ENCODE results near the gene CYP39A1. TPM values are rescaled to one million over a fixed set of nuclear protein-coding genes. Genes with fewer than 3 reads are reported as not detected.

Gene CYP39A1
- total and polyA plus RNA-seq, 10 of the 15 experiments (the other 5 are each of a cell fraction or from before 2014, with no cell fraction given): not detected

DNA sequence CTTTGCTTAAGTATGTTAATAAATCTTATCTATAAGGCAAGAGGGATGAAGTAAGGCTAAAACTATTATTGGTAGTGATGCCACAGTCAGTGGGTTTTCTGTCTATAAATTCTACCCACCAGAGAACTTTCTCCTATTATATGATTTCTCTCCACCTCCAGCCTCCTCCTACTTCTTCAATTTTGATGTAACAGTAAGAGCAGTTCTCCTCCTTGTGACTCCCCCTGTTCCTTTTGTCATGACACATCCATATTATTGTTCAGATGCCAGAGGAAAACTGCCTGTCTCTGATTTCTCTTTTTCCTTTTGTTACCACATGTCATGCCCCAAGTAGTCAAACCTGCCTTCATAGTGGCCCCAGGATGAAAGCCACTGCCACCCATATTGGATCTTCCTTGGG is 152.2 kb downstream of the CYP39A1 start (continued):
- TF ChIP-seq MYB (IDR thresholded peaks at IDR 0.05; ENCODE audit: borderline replicate concordance, low read depth, low read length): no peak
- TF ChIP-seq NR2F1 (conservative IDR thresholded peaks at IDR 0.05): no peak
- TF ChIP-seq SPI1 (IDR thresholded peaks at IDR 0.05; ENCODE audit: borderline replicate concordance, insufficient read depth, low read depth, low read length): no peak
- TF ChIP-seq RB1 (IDR thresholded peaks at IDR 0.05; ENCODE audit: borderline replicate concordance): no peak
- no peak for TF ChIP-seq YY1 (IDR thresholded peaks at IDR 0.05; ENCODE audit: low read depth, low read length)
- no peak for TF ChIP-seq MEF2A (IDR thresholded peaks at IDR 0.05; ENCODE audit: insufficient read depth, low read depth, low read length)
- no peak for TF ChIP-seq PAX5 (IDR thresholded peaks at IDR 0.05; ENCODE audit: borderline replicate concordance, low read depth, low read length)
- TF ChIP-seq SIN3A (IDR thresholded peaks at IDR 0.05; ENCODE audit: low read depth, low read length): no peak

Other genes with a start within 250 kb of the CYP39A1 start
- gene RCAN2, start 161.4 kb downstream of the CYP39A1 start, total RNA-seq (2014; rRNA removed): not detected in 2 replicates
- not detected in 2 replicates for gene RCAN2, start 161.4 kb downstream of the CYP39A1 start, total RNA-seq (2014; rRNA removed; fragmentation: Illumina TruSeq; extraction: Trizol)
- gene RCAN2, start 161.4 kb downstream of the CYP39A1 start, total RNA-seq (2021): not detected in 2 replicates
- gene RCAN2, start 161.4 kb downstream of the CYP39A1 start, polyA plus RNA-seq (2011; rRNA removed): not detected in 2 replicates
- gene RCAN2, start 161.4 kb downstream of the CYP39A1 start, polyA plus RNA-seq (2014; fragmentation: Illumina TruSeq; extraction: Trizol): not detected in 2 replicates
- not detected for gene RCAN2, start 161.4 kb downstream of the CYP39A1 start, polyA plus RNA-seq (2014; fragmentation: Nextera tagmentation; extraction: Ambion mirVana)
- not detected in 2 replicates for gene RCAN2, start 161.4 kb downstream of the CYP39A1 start, polyA plus RNA-seq (2014; rRNA removed)
- under 1 TPM in 1 of 2 experiments, not detected in 1; 0.06 TPM for gene RCAN2, start 161.4 kb downstream of the CYP39A1 start, polyA plus RNA-seq (2016; fragmentation: Nextera tagmentation; extraction: Ambion mirVana)
- not detected in 2 replicates for gene SLC25A27, start 157 bp upstream of the CYP39A1 start, total RNA-seq (2014; rRNA removed)
- gene SLC25A27, start 157 bp upstream of the CYP39A1 start, total RNA-seq (2014; rRNA removed; fragmentation: Illumina TruSeq; extraction: Trizol): not detected in 2 replicates
- not detected in 2 replicates for gene SLC25A27, start 157 bp upstream of the CYP39A1 start, total RNA-seq (2021)
- gene SLC25A27, start 157 bp upstream of the CYP39A1 start, polyA plus RNA-seq (2011; rRNA removed): 0.33 TPM in 1 of 2 replicates, not detected in the other
- not detected in 2 replicates for gene SLC25A27, start 157 bp upstream of the CYP39A1 start, polyA plus RNA-seq (2014; fragmentation: Illumina TruSeq; extraction: Trizol)
- not detected for gene SLC25A27, start 157 bp upstream of the CYP39A1 start, polyA plus RNA-seq (2014; fragmentation: Nextera tagmentation; extraction: Ambion mirVana)
- gene SLC25A27, start 157 bp upstream of the CYP39A1 start, polyA plus RNA-seq (2014; rRNA removed): not detected in 2 replicates
- not detected for gene SLC25A27, start 157 bp upstream of the CYP39A1 start, polyA plus RNA-seq (2016; fragmentation: Nextera tagmentation; extraction: Ambion mirVana)
- not detected in 2 replicates for gene TDRD6, start 35.1 kb upstream of the CYP39A1 start, total RNA-seq (2014; rRNA removed)
- not detected in 2 replicates for gene TDRD6, start 35.1 kb upstream of the CYP39A1 start, total RNA-seq (2014; rRNA removed; fragmentation: Illumina TruSeq; extraction: Trizol)
- not detected in 2 replicates for gene TDRD6, start 35.1 kb upstream of the CYP39A1 start, total RNA-seq (2021)
- gene TDRD6, start 35.1 kb upstream of the CYP39A1 start, polyA plus RNA-seq (2011; rRNA removed): not detected in 2 replicates
- not detected in 2 replicates for gene TDRD6, start 35.1 kb upstream of the CYP39A1 start, polyA plus RNA-seq (2014; fragmentation: Illumina TruSeq; extraction: Trizol)
- not detected for gene TDRD6, start 35.1 kb upstream of the CYP39A1 start, polyA plus RNA-seq (2014; fragmentation: Nextera tagmentation; extraction: Ambion mirVana)
- not detected in 2 replicates for gene TDRD6, start 35.1 kb upstream of the CYP39A1 start, polyA plus RNA-seq (2014; rRNA removed)
- not detected for gene TDRD6, start 35.1 kb upstream of the CYP39A1 start, polyA plus RNA-seq (2016; fragmentation: Nextera tagmentation; extraction: Ambion mirVana)
- gene PLA2G7, start 82.6 kb upstream of the CYP39A1 start, total RNA-seq (2014; rRNA removed): not detected in 2 replicates
- not detected in 2 replicates for gene PLA2G7, start 82.6 kb upstream of the CYP39A1 start, total RNA-seq (2014; rRNA removed; fragmentation: Illumina TruSeq; extraction: Trizol)
- not detected in 2 replicates for gene PLA2G7, start 82.6 kb upstream of the CYP39A1 start, total RNA-seq (2021)
- gene PLA2G7, start 82.6 kb upstream of the CYP39A1 start, polyA plus RNA-seq (2011; rRNA removed): not detected in 2 replicates
- not detected in 2 replicates for gene PLA2G7, start 82.6 kb upstream of the CYP39A1 start, polyA plus RNA-seq (2014; fragmentation: Illumina TruSeq; extraction: Trizol)
- gene PLA2G7, start 82.6 kb upstream of the CYP39A1 start, polyA plus RNA-seq (2014; fragmentation: Nextera tagmentation; extraction: Ambion mirVana): not detected
- gene PLA2G7, start 82.6 kb upstream of the CYP39A1 start, polyA plus RNA-seq (2014; rRNA removed): not detected in 2 replicates
- not detected for gene PLA2G7, start 82.6 kb upstream of the CYP39A1 start, polyA plus RNA-seq (2016; fragmentation: Nextera tagmentation; extraction: Ambion mirVana)
- gene ANKRD66, start 94.1 kb upstream of the CYP39A1 start, total RNA-seq (2014; rRNA removed): not detected in 2 replicates
- not detected in 2 replicates for gene ANKRD66, start 94.1 kb upstream of the CYP39A1 start, total RNA-seq (2014; rRNA removed; fragmentation: Illumina TruSeq; extraction: Trizol)
- gene ANKRD66, start 94.1 kb upstream of the CYP39A1 start, total RNA-seq (2021): not detected in 2 replicates
- not detected in 2 replicates for gene ANKRD66, start 94.1 kb upstream of the CYP39A1 start, polyA plus RNA-seq (2011; rRNA removed)
- not detected in 2 replicates for gene ANKRD66, start 94.1 kb upstream of the CYP39A1 start, polyA plus RNA-seq (2014; fragmentation: Illumina TruSeq; extraction: Trizol)
- gene ANKRD66, start 94.1 kb upstream of the CYP39A1 start, polyA plus RNA-seq (2014; fragmentation: Nextera tagmentation; extraction: Ambion mirVana): not detected
- not detected in 2 replicates for gene ANKRD66, start 94.1 kb upstream of the CYP39A1 start, polyA plus RNA-seq (2014; rRNA removed)
- not detected for gene ANKRD66, start 94.1 kb upstream of the CYP39A1 start, polyA plus RNA-seq (2016; fragmentation: Nextera tagmentation; extraction: Ambion mirVana)
- not detected in 2 replicates for gene MEP1A, start 140.6 kb upstream of the CYP39A1 start, total RNA-seq (2014; rRNA removed)
- gene MEP1A, start 140.6 kb upstream of the CYP39A1 start, total RNA-seq (2014; rRNA removed; fragmentation: Illumina TruSeq; extraction: Trizol): not detected in 2 replicates
- gene MEP1A, start 140.6 kb upstream of the CYP39A1 start, total RNA-seq (2021): not detected in 2 replicates
- not detected in 2 replicates for gene MEP1A, start 140.6 kb upstream of the CYP39A1 start, polyA plus RNA-seq (2011; rRNA removed)
- not detected in 2 replicates for gene MEP1A, start 140.6 kb upstream of the CYP39A1 start, polyA plus RNA-seq (2014; fragmentation: Illumina TruSeq; extraction: Trizol)
- not detected for gene MEP1A, start 140.6 kb upstream of the CYP39A1 start, polyA plus RNA-seq (2014; fragmentation: Nextera tagmentation; extraction: Ambion mirVana)
- gene MEP1A, start 140.6 kb upstream of the CYP39A1 start, polyA plus RNA-seq (2014; rRNA removed): not detected in 2 replicates
- not detected for gene MEP1A, start 140.6 kb upstream of the CYP39A1 start, polyA plus RNA-seq (2016; fragmentation: Nextera tagmentation; extraction: Ambion mirVana)

All from GM12878 (cell line).